Astrocyte of the spinal cord (primary cell): ENCODE measurements around the gene PLEKHA3.

Source experiments
- DNase-seq: peaks from one replicate; pipeline ENCODE4 v3.0.0; 2011; ENCODE audit warnings: low read depth, low spot score
- H3K4me3 ChIP-seq: 2 replicates; pipeline ENCODE4 v1.5.1; 2011; ENCODE audit warnings: low read depth, mild to moderate bottlenecking, low read length, moderate library complexity
- in situ Hi-C: cut with HindIII; loops from 2 replicates; pipeline ENCODE4 v1.10.0; 2017; ENCODE audit warnings: low sequenced_read_pairs
- TF ChIP-seq, protein P1 (sequence below): IDR thresholded peaks from 2 replicates; pipeline ENCODE4 v1.5.1; 2012; ENCODE audit warnings: low read depth, mild to moderate bottlenecking, low read length, inconsistent platforms

The PLEKHA3 gene

DNA sequence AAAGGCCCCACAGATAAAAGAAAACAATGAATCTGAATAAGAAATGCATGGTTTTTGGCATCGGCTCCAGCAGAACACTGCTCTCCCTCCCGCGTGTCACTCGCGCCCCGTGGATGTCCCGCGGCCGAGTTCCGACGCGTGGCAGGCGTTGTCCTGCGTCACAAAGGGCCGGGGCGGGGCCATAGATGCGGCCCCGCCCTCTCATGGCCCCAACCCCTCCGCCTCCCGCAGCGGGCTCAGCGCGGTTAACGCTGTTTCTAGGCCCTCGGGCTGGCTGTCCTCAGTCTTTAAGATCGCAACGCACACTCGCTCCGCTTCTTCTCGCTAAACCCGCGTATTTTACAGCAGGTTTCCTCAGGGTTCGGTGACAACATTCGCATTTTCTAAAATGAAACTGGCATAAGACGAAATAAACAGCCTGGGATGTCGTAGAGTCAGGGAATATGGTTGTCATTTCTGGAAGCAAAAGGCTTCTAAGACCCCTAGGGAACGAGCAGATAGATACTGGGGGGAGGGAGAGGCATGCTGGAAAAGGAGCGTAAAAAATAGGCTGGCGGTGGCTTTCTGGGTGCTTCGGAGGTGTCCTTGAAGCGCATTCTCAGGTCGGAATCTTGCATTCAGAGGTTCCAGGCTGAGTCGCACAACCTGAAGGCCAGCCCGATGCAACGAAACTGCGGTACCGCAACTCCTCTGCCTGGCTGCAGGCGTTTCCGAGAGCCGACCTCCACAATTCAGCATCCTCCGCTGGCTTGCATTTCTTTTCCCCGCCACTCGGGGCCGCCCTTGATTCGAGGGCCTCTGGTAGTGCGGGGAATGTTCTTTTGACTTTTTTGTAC is 1.6 kb upstream of the PLEKHA3 start, which contains the start of gene FKBP7:
FKBP7 (minus strand) TSS at position 162 of the 836 bp plus-strand sequence; CDS start at position 61, 101 bp downstream.
- in situ Hi-C loops: no loop called here
- DNase-seq: peak; percentile 84
- TF ChIP-seq, protein P1, sequence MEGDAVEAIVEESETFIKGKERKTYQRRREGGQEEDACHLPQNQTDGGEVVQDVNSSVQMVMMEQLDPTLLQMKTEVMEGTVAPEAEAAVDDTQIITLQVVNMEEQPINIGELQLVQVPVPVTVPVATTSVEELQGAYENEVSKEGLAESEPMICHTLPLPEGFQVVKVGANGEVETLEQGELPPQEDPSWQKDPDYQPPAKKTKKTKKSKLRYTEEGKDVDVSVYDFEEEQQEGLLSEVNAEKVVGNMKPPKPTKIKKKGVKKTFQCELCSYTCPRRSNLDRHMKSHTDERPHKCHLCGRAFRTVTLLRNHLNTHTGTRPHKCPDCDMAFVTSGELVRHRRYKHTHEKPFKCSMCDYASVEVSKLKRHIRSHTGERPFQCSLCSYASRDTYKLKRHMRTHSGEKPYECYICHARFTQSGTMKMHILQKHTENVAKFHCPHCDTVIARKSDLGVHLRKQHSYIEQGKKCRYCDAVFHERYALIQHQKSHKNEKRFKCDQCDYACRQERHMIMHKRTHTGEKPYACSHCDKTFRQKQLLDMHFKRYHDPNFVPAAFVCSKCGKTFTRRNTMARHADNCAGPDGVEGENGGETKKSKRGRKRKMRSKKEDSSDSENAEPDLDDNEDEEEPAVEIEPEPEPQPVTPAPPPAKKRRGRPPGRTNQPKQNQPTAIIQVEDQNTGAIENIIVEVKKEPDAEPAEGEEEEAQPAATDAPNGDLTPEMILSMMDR: peak; percentile 71
- H3K4me3 ChIP-seq: peak within 1 kb of the TSS; percentile 74

DNA sequence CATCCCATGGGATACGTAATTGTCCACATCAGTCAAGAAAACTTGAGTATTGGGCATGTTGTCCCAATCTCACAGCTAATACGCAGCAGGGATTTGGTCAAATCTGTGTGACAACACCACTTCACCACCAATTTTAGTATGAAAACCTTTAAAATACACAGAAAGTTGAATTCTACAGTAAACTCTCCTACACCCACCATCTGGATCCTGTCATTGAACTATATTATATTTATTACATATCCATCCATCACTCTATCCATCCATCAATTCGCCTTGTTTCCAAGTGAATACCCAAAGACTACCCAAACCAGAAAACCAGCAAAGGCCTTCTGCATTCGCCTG is 1.0 kb upstream of the PLEKHA3 start:
- in situ Hi-C loops: no loop called here
- no peak for DNase-seq
- TF ChIP-seq, protein P1: no peak
- peak overlapping the region; percentile 74 for H3K4me3 ChIP-seq

DNA sequence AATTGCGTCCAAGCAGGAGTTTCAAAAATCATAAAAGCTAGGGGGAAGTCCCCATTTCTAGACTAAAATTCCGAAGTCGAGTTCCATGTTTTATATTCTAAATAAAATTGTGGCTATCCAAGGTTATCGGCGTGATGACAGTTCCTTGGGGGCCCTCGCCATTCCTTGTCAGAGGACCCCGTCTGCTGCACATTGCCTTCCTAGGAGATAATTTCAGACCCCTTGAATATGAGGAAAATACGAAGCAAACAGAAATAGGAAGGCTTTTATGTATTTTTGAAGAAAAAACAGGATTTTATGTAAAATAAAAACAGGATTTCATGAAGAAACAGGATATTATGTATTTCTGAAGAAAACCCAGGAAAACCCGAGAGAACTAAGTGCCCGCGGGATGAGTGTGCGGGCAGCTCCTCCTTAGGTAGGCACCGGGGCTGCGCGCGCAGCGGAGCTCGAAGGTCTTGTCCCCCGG is 465 bp upstream of the PLEKHA3 start:
- TF ChIP-seq, protein P1: no peak
- H3K4me3 ChIP-seq: peak overlapping the region; percentile 78
- DNase-seq: no peak
- in situ Hi-C loops: no loop called here

DNA sequence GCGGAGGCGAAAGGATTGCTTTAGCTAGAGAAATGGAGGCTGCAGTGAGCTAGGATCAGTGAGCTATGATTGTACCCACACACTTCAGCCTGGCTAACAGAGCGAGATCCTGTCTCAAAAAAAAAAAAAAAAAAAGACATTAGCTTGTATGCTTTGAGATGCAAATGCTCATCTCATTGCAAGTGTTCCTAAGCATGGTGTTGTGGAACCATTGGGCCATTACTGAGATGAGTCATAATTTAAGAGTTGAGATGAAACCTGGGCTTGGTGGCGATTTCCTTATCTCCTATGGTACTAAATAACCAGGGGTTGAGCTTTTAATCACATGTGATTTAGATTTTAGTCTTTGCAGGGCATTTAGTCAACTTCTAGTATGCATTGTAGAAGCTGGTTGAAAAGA is 2.2 kb downstream of the PLEKHA3 start:
- H3K4me3 ChIP-seq: no peak overlapping the region
- DNase-seq: no peak
- in situ Hi-C loops: no loop called here
- TF ChIP-seq, protein P1: no peak

DNA sequence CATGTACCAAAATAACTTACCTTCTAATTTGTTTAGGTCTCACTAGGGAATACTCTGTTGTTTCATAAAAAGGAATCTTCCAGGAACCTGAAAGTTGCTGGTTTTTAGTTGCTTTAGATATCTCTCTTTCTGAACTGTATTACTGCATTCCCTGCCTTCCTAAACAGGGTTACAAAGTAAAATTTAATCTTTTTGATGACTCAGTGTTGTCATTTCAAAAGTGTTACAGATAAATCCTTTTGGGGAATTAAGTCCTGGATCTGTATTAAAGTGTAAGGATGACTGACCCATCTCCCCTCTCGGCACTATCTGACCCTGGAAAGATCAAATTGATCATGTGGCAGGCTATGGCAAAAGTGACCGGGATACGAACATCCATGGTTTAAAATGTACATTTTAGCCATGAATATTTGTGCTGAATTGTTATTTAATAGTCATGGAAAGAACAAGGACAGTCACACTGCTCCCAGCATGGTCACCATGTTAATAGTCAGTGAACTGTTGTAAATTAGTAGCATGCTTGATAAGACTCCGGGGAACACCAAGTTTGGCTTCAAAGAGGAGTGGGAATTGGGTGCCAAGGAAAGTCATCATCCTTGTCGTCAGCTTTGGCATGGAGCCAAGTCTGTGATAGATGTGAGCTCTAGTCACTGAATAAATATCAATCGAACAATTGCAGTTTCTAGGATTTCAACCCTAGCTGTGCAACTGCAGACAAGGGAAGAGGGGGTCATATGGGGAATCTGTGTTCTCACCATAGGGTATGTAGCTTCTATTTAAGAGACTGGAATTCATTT is 4.2 kb downstream of the PLEKHA3 start:
- H3K4me3 ChIP-seq: no peak overlapping the region
- peak; percentile 38 for DNase-seq
- TF ChIP-seq, protein P1: no peak
- in situ Hi-C loops: no loop called here

DNA sequence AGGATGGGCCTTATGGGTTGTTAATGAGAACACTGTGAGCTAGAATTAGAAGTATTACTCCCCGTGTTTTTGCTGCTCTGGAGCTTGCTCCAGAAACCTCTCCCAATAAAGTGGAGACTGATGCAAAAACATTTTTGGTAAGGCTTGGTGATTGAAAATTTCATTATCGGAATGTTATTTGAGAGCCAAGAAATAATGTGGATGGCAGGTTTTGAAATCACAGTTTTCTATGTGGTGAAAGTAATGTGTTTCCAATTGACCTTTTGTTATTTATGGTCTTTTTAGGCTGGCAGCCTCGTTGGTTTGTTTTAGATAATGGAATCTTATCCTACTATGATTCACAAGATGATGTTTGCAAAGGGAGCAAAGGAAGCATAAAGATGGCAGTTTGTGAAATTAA is 5.1 kb downstream of the PLEKHA3 start:
- in situ Hi-C loops: no loop called here
- TF ChIP-seq, protein P1: no peak
- DNase-seq: no peak
- H3K4me3 ChIP-seq: no peak overlapping the region
